GM10847 (cell line): ENCODE measurements around the gene PSG11.
"Not testable (repeated sequence)": the region's sequence is repeated elsewhere in the genome, so short reads cannot be mapped to it uniquely, and the experiment has no call there.

Experiments used
- POLR2A ChIP-seq: IDR thresholded peaks from 2 replicates; pipeline ENCODE4 v1.6.1; 2011; ENCODE audit not compliant: insufficient read length; ENCODE audit errors: extremely low read depth

The PSG11 gene

GRCh38 chr19:43026369-43026768, at the start of gene PSG11:
TSS of gene PSG11 (minus strand) at chr19:43026469. CDS start at chr19:43026372, 97 bp downstream.
- TF ChIP-seq POLR2A, result not testable (repeated sequence)

- no peak for TF ChIP-seq POLR2A
These were observed 2.6 kb upstream of the PSG11 start for GRCh38 chr19:43028866-43029265.

- TF ChIP-seq POLR2A, result no peak
These were observed 36.4 kb downstream of the PSG11 start for GRCh38 chr19:42989851-42990250.

GRCh38 chr19:42985588-42985987, 40.7 kb downstream of the PSG11 start:
- no peak for TF ChIP-seq POLR2A

GRCh38 chr19:42965176-42965575, 61.1 kb downstream of the PSG11 start:
- no peak for TF ChIP-seq POLR2A

GRCh38 chr19:42961119-42961518, 65.2 kb downstream of the PSG11 start:
- no peak for TF ChIP-seq POLR2A
